HEK293 (cell line): ENCODE measurements around the gene DDX47.
A peak's percentile ranks its signal among the peaks of the same experiment; 100 is the strongest.
"Not testable (repeated sequence)": the region's sequence is repeated elsewhere in the genome, so short reads cannot be mapped to it uniquely, and the experiment has no call there.

Experiments used
- CTCF ChIA-PET: fragments of 350-600 bp; formaldehyde crosslinking; extraction: SDS; loops from one replicate; lab custom pipeline; 2021; ENCODE audit warnings: antibody characterized with exemption; lab: Yijun Ruan, JAX
- POLR2A ChIA-PET: fragments of 300-600 bp; formaldehyde crosslinking; extraction: SDS; loops from one replicate; lab custom pipeline; 2020; ENCODE audit warnings: antibody characterized with exemption, inconsistent platforms; lab: Yijun Ruan, JAX
- H3K27ac ChIP-seq: fragments of 200-500 bp; sonication (Bioruptor generic); 2 replicates; pipeline ENCODE4 v1.5.1; 2014; ENCODE audit warnings: low read depth, low read length, control low read depth, inconsistent platforms; ENCODE audit errors: extremely low read depth
- H3K36me3 ChIP-seq, 2 experiments: fragments of 200-500 bp in 1 of 2; sonication (Bioruptor generic) in 1 of 2; 1 replicate in 1 of 2; 2 replicates in 1 of 2; pipeline ENCODE4 v1.5.1; 2014 to 2017; ENCODE audit warnings: inconsistent platforms in 2 of 2, low read length in 2 of 2; ENCODE audit not compliant: control insufficient read depth in 2 of 2, insufficient read depth in 1 of 2
- H3K4me1 ChIP-seq: fragments of 200-500 bp; sonication (Bioruptor generic); 2 replicates; pipeline ENCODE4 v1.5.1; 2014; ENCODE audit warnings: mild to moderate bottlenecking, low read length, inconsistent platforms; ENCODE audit not compliant: control insufficient read depth, insufficient read depth
- H3K4me3 ChIP-seq: 2 replicates; pipeline ENCODE4 v1.5.1; 2011; ENCODE audit warnings: low read depth, mild to moderate bottlenecking, control low read depth, low read length, moderate library complexity
- H3K9me3 ChIP-seq: fragments of 200-500 bp; sonication (Bioruptor generic); 2 replicates; pipeline ENCODE4 v1.5.1; 2014; ENCODE audit warnings: low read depth, low read length, inconsistent platforms; ENCODE audit not compliant: control insufficient read depth, insufficient read depth
- INSM2 ChIP-seq: fragments of 450-650 bp; formaldehyde crosslinking; IDR thresholded peaks from 2 replicates; pipeline ENCODE4 v1.5.1; 2016; ENCODE audit warnings: missing biosample characterization, missing genetic modification characterization
- KLF10 ChIP-seq: fragments of 450-650 bp; IDR thresholded peaks from 2 replicates; pipeline ENCODE4 v1.5.1; 2018; ENCODE audit warnings: missing biosample characterization, mild to moderate bottlenecking, missing genetic modification characterization
- PRDM4 ChIP-seq: fragments of 450-650 bp; formaldehyde crosslinking; IDR thresholded peaks from 2 replicates; pipeline ENCODE4 v1.5.1; 2017; ENCODE audit warnings: missing biosample characterization, missing genetic modification characterization
- SCRT2 ChIP-seq: fragments of 450-650 bp; formaldehyde crosslinking; IDR thresholded peaks from 2 replicates; pipeline ENCODE4 v1.5.1; 2016; ENCODE audit warnings: missing biosample characterization, missing genetic modification characterization
- YY2 ChIP-seq: fragments of 450-650 bp; formaldehyde crosslinking; IDR thresholded peaks from 2 replicates; pipeline ENCODE4 v1.5.1; 2016; ENCODE audit warnings: missing biosample characterization, missing genetic modification characterization
- ZBTB17 ChIP-seq: fragments of 450-650 bp; formaldehyde crosslinking; IDR thresholded peaks from 2 replicates; pipeline ENCODE4 v1.5.1; 2016; ENCODE audit warnings: missing biosample characterization, missing genetic modification characterization
- ZNF202 ChIP-seq: fragments of 450-650 bp; formaldehyde crosslinking; IDR thresholded peaks from 2 replicates; pipeline ENCODE4 v1.5.1; 2016; ENCODE audit warnings: missing biosample characterization, missing genetic modification characterization, borderline replicate concordance
- ZNF449 ChIP-seq: fragments of 450-650 bp; formaldehyde crosslinking; IDR thresholded peaks from 2 replicates; pipeline ENCODE4 v1.5.1; 2017; ENCODE audit warnings: missing biosample characterization, mild to moderate bottlenecking, missing genetic modification characterization, moderate library complexity
- ZNF518A ChIP-seq: fragments of 450-650 bp; formaldehyde crosslinking; conservative IDR thresholded peaks from 2 replicates; pipeline ENCODE4 v1.5.1; 2016; ENCODE audit warnings: low read depth, missing biosample characterization, missing genetic modification characterization
- ZNF549 ChIP-seq: fragments of 450-650 bp; IDR thresholded peaks from 2 replicates; pipeline ENCODE4 v1.5.1; 2018; ENCODE audit warnings: missing biosample characterization, missing genetic modification characterization, mild to moderate bottlenecking, inconsistent platforms, moderate library complexity
- ZNF560 ChIP-seq: fragments of 450-650 bp; formaldehyde crosslinking; IDR thresholded peaks from 2 replicates; pipeline ENCODE4 v1.5.1; 2017; ENCODE audit warnings: missing biosample characterization, missing genetic modification characterization, borderline replicate concordance
- ZNF561 ChIP-seq: fragments of 450-650 bp; IDR thresholded peaks from 2 replicates; pipeline ENCODE4 v1.5.1; 2018; ENCODE audit warnings: missing biosample characterization, missing genetic modification characterization, borderline replicate concordance
- ZNF658 ChIP-seq: fragments of 450-650 bp; formaldehyde crosslinking; IDR thresholded peaks from 2 replicates; pipeline ENCODE4; 2016; ENCODE audit warnings: missing biosample characterization, missing genetic modification characterization
- ZNF704 ChIP-seq: fragments of 450-650 bp; formaldehyde crosslinking; IDR thresholded peaks from 2 replicates; pipeline ENCODE4 v1.5.1; 2016; ENCODE audit warnings: missing biosample characterization, missing genetic modification characterization

The DDX47 gene

GRCh38 chr12:12806784-12807516 is 6.2 kb upstream of the DDX47 start (continued):
- TF ChIP-seq ZNF518A (tag by site-specific recombination) = no peak

GRCh38 chr12:12807517-12807903 is 5.6 kb upstream of the DDX47 start:
- not testable (repeated sequence) for H3K36me3 ChIP-seq, H3K4me3 ChIP-seq, H3K9me3 ChIP-seq, H3K27ac ChIP-seq
- peaks cover 12% of the 10 kb centered on the region for H3K4me1 ChIP-seq
- ChIA-PET CTCF (interaction anchor here (2.9 kb wide), 1 partner anchor 19 kb away, joined by 20 read pairs; no protein-coding TSS in a partner anchor), POLR2A (interaction anchor here (0.7 kb wide), 1 partner anchor 31 kb away, joined by 4 read pairs; no protein-coding TSS in a partner anchor)

- ChIA-PET CTCF (interaction anchor here (0.9 to 1.0 kb wide), 2 partner anchors 16 to 18 kb away, joined by 3 read pairs; no protein-coding TSS in a partner anchor), POLR2A (no interaction called here)
- Histone ChIP-seq H3K27ac (peak overlapping the region; percentile 44; the same call in 1 of the 2 replicates), H3K36me3 (no peaks in the 10 kb centered on the region), H3K9me3 (no peaks in the 10 kb centered on the region), H3K4me1 (peaks cover 10% of the 10 kb centered on the region), H3K4me3 (no peak overlapping the region)
- no peak for TF ChIP-seq ZNF560 (tag by site-specific recombination)
- 0 out of 2 replicates have a peak, but pooled peaks have one; percentile 37 for TF ChIP-seq ZBTB17 (tag by site-specific recombination)
- no peak for TF ChIP-seq ZNF658 (tag by site-specific recombination)
These were observed 5.0 kb upstream of the DDX47 start for GRCh38 chr12:12807970-12808702.

- Histone ChIP-seq H3K9me3 (no peaks in the 10 kb centered on the region), H3K4me1 (peaks cover 12% of the 10 kb centered on the region), H3K27ac (no peak overlapping the region), H3K4me3 (no peak overlapping the region), H3K36me3 (peaks cover 8 to 9% of the 10 kb centered on the region in 2 experiments)
- POLR2A ChIA-PET = no interaction called here
- CTCF ChIA-PET = interaction anchor here (0.6 to 3.7 kb wide), 4 partner anchors 22 to 345 kb away, joined by 3 to 27 read pairs (median 4); no protein-coding TSS in a partner anchor
- no peak for TF ChIP-seq ZNF549 (tag by site-specific recombination)
- TF ChIP-seq PRDM4 (tag by site-specific recombination) = no peak
- TF ChIP-seq ZNF449 (tag by site-specific recombination) = no peak
- TF ChIP-seq KLF10 (tag by site-specific recombination) = no peak
- no peak for TF ChIP-seq ZNF561
- no peak for TF ChIP-seq ZNF202
- TF ChIP-seq INSM2 = no peak
- no peak for TF ChIP-seq YY2 (tag by site-specific recombination)
- no peak for TF ChIP-seq SCRT2 (tag by site-specific recombination)
- TF ChIP-seq ZNF704 (tag by site-specific recombination) = no peak
These were observed 2.6 kb upstream of the DDX47 start for GRCh38 chr12:12810553-12811021.
